ENCODE data around the gene CD24. TPM values are rescaled to one million over a fixed set of nuclear protein-coding genes. Genes with fewer than 3 reads are reported as not detected.

CD24 gene
- total and polyA plus RNA-seq, 4 donors, result 14.2 to 84.6 (median 14.7) TPM

DNA sequence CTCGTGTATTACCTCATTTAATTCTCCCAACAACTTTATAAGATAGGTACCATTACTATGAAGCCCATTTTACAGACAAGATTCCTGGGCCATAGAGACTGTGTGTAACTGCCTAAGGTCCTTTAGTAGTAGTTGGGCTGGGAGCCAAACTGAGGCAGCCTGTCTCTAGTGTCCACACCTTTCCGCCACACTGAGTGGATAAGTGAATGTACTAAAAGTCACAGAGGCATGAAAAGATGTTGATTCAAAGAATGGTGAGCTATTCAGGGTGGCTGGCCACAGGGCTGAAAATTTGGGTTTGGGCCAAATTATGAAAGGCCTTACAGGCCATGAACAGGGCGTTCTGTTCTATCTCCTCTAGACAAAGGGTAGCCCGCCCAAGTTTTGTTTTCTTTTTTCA, 11.0 kb downstream of the CD24 start (continued):
- TF ChIP-seq ZBTB33 (IDR thresholded peaks at IDR 0.05) (no peak), MAX (IDR thresholded peaks at IDR 0.05) (no peak), YY1 (IDR thresholded peaks at IDR 0.05) (no peak), JUND (IDR thresholded peaks at IDR 0.05) (no peak), HNF4A (conservative IDR thresholded peaks at IDR 0.05) (no peak), TAF1 (conservative IDR thresholded peaks at IDR 0.05) (no peak), RAD21 (IDR thresholded peaks at IDR 0.05) (no peak), HNF4G (IDR thresholded peaks at IDR 0.05) (no peak), SP1 (IDR thresholded peaks at IDR 0.05) (no peak), FOXA2 (IDR thresholded peaks at IDR 0.05) (no peak), FOXA1 (IDR thresholded peaks at IDR 0.05) (no peak), CTCF (IDR thresholded peaks at IDR 0.05; ENCODE audit: low read depth, low read length, missing input control) (no peak)

DNA sequence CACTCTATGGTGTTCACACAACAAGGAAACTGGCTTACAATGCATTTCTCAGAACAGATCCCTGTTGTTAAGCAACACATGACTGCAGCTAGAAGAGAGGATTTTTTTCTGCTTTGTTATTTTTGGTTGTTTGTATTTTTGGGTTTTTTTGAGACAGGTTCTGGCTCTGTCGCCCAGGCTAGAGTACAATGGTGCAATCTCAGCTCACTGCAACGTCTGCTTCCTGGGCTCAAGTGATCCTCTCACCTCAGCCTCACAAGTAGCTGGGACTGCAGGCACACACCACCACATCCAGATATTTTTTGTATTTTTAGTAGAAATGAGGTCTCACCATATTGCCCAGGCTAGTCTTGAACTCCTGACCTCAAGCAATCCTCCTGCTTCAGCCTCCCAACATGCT, 12.7 kb downstream of the CD24 start:
- DNase-seq (ENCODE audit: low spot score), result no peak
- no peaks in the 10 kb centered on the region for H3K27me3 ChIP-seq (ENCODE audit: control insufficient read depth in 4 of 4, insufficient read depth in 4 of 4, low read length in 3 of 4)
- no peak overlapping the region for H3K27ac ChIP-seq (ENCODE audit: low read depth in 1 of 2, low read length in 2 of 2)
- no peaks in the 10 kb centered on the region for H3K9me3 ChIP-seq (ENCODE audit: control insufficient read depth in 4 of 4, low read length in 3 of 4)
- TF ChIP-seq RAD21 (IDR thresholded peaks at IDR 0.05) (no peak), JUND (IDR thresholded peaks at IDR 0.05) (no peak), MAX (IDR thresholded peaks at IDR 0.05) (no peak)
- H3K4me1 ChIP-seq (ENCODE audit: control insufficient read depth in 4 of 4, insufficient read depth in 4 of 4, low read length in 3 of 4), result no peaks in the 10 kb centered on the region
- H3K4me3 ChIP-seq (ENCODE audit: low read depth in 1 of 3, low read length in 3 of 3), result no peak overlapping the region
- H3K9ac ChIP-seq (ENCODE audit: low read depth in 1 of 2, low read length in 2 of 2), result no peak overlapping the region
- WGBS, result 70% methylated on average over 2 of the region's 2 CpGs
- H3K36me3 ChIP-seq (ENCODE audit: control insufficient read depth in 4 of 4, insufficient read depth in 3 of 4, low read depth in 1 of 4, low read length in 3 of 4), result no peaks in the 10 kb centered on the region

DNA sequence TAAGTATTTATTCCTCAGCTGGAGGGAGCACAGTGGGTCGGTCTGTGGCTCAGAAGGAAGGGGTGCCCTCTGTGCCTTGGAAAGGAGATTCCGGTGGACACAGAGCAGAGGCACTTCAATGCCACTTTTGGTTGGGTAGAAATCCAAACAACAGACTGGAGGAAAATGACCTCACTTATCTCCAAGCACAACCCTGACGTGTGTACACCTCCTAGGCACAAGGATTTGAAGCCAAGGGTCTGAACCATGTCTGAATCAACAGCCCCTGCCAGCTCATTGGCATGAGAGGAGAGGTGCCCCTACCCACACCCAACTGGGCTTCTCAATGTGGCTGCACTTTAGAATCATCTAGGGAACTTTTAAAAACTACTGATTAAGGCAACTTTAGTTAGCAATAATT, 13.4 kb downstream of the CD24 start:
- no peak overlapping the region for H3K27ac ChIP-seq (ENCODE audit: low read depth in 1 of 2, low read length in 2 of 2)
- H3K27me3 ChIP-seq (ENCODE audit: control insufficient read depth in 4 of 4, insufficient read depth in 4 of 4, low read length in 3 of 4), result no peaks in the 10 kb centered on the region
- H3K4me1 ChIP-seq (ENCODE audit: control insufficient read depth in 4 of 4, insufficient read depth in 4 of 4, low read length in 3 of 4), result no peaks in the 10 kb centered on the region
- no peak for DNase-seq (ENCODE audit: low spot score)
- no peaks in the 10 kb centered on the region for H3K9me3 ChIP-seq (ENCODE audit: control insufficient read depth in 4 of 4, low read length in 3 of 4)
- H3K36me3 ChIP-seq (ENCODE audit: control insufficient read depth in 4 of 4, insufficient read depth in 3 of 4, low read depth in 1 of 4, low read length in 3 of 4), result no peaks in the 10 kb centered on the region
- TF ChIP-seq, protein P1, sequence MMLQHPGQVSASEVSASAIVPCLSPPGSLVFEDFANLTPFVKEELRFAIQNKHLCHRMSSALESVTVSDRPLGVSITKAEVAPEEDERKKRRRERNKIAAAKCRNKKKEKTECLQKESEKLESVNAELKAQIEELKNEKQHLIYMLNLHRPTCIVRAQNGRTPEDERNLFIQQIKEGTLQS (IDR thresholded peaks at IDR 0.05), result no peak
- TF ChIP-seq RXRA (IDR thresholded peaks at IDR 0.05) (no peak), JUND (IDR thresholded peaks at IDR 0.05) (no peak), TAF1 (conservative IDR thresholded peaks at IDR 0.05) (no peak), RAD21 (IDR thresholded peaks at IDR 0.05) (no peak), GABPA (IDR thresholded peaks at IDR 0.05 in 1 of 2, conservative IDR thresholded peaks at IDR 0.05 in 1 of 2) (no peak), EGR1 (IDR thresholded peaks at IDR 0.05; ENCODE audit: low read depth in 2 of 2) (no peak), FOXA2 (IDR thresholded peaks at IDR 0.05) (no peak), MAX (IDR thresholded peaks at IDR 0.05) (no peak), NR2F2 (IDR thresholded peaks at IDR 0.05) (no peak), FOXA1 (IDR thresholded peaks at IDR 0.05) (no peak), REST (IDR thresholded peaks at IDR 0.05) (no peak)
- no peak overlapping the region for H3K4me3 ChIP-seq (ENCODE audit: low read depth in 1 of 3, low read length in 3 of 3)
- WGBS, result 80% methylated on average over 3 of the region's 3 CpGs
- no peak overlapping the region for H3K9ac ChIP-seq (ENCODE audit: low read depth in 1 of 2, low read length in 2 of 2)

Measured in liver (tissue), 9 donors.